Activated CD4-positive, alpha-beta memory T cell treated with anti-CD3 and anti-CD28 coated beads, Interleukin-2, amount 10 ng/mL, durations not matched to agents 7 days and 5 days (primary cell): ENCODE measurements around the gene ZMYND8. TPM values are rescaled to one million over a fixed set of nuclear protein-coding genes. Genes with fewer than 3 reads are reported as not detected.

Source experiments
- CTCF ChIA-PET: fragments of 350-600 bp; sonication (Branson Sonifier 250); formaldehyde crosslinking; loops from one replicate; lab custom pipeline; 2021; ENCODE audit warnings: antibody characterized with exemption, inconsistent platforms; lab: Charles Lee
- POLR2A ChIA-PET: fragments of 350-600 bp; sonication (Branson Sonifier 250); formaldehyde crosslinking; loops from one replicate; lab custom pipeline; 2021; ENCODE audit warnings: antibody characterized with exemption; lab: Charles Lee
- DNase-seq: peaks from one replicate; pipeline ENCODE4 v3.0.0-alpha.2; 2020
- H3K27ac Mint-ChIP-seq: one replicate; pipeline ENCODE4 v1.8.0; 2021; ENCODE audit warnings: mild to moderate bottlenecking, mixed read lengths
- H3K27me3 Mint-ChIP-seq: one replicate; pipeline ENCODE4 v1.8.0; 2021; ENCODE audit warnings: mixed read lengths
- H3K36me3 Mint-ChIP-seq: one replicate; pipeline ENCODE4 v1.8.0; 2021; ENCODE audit warnings: low read depth, mixed read lengths
- H3K4me1 Mint-ChIP-seq: one replicate; pipeline ENCODE4 v1.8.0; 2021; ENCODE audit warnings: mixed read lengths
- H3K4me3 Mint-ChIP-seq: one replicate; pipeline ENCODE4 v1.8.0; 2021; ENCODE audit warnings: mild to moderate bottlenecking, mixed read lengths
- H3K9me3 Mint-ChIP-seq: one replicate; pipeline ENCODE4 v1.8.0; 2021; ENCODE audit warnings: mixed read lengths
- total RNA-seq, 2 experiments: library from RNA; stranded (reverse); gene quantifications; one replicate each; pipeline ENCODE4 v1.2.3, GENCODE V29; 2021

Gene ZMYND8
- total RNA-seq, 2 experiments from 2014 or later, result 37.8 to 44.2 TPM

- H3K36me3 Mint-ChIP-seq, result peaks cover 56% of the 10 kb centered on the region
- no peaks in the 10 kb centered on the region for H3K27me3 Mint-ChIP-seq
- no peak for DNase-seq
- ChIA-PET CTCF (interaction anchor here (1.4 kb wide), 1 partner anchor 149 kb away, joined by 5 read pairs; no protein-coding TSS in a partner anchor), POLR2A (no interaction called here)
- H3K4me1 Mint-ChIP-seq, result no peaks in the 10 kb centered on the region
- no peak overlapping the region for H3K4me3 Mint-ChIP-seq
- H3K27ac Mint-ChIP-seq, result no peak overlapping the region
- H3K9me3 Mint-ChIP-seq, result no peaks in the 10 kb centered on the region
Observed at GRCh38 chr20:47235111-47235510, 121.4 kb downstream of the ZMYND8 start.

GRCh38 chr20:47233333-47234188, 122.9 kb downstream of the ZMYND8 start:
- CTCF ChIA-PET, result interaction anchor here (1.7 kb wide), 1 partner anchor 151 kb away, joined by 4 read pairs; no protein-coding TSS in a partner anchor
- no peaks in the 10 kb centered on the region for H3K4me1 Mint-ChIP-seq
- no peak overlapping the region for H3K4me3 Mint-ChIP-seq
- POLR2A ChIA-PET, result no interaction called here
- no peak overlapping the region for H3K27ac Mint-ChIP-seq
- H3K36me3 Mint-ChIP-seq, result peaks cover 48% of the 10 kb centered on the region
- DNase-seq, result no peak
- no peaks in the 10 kb centered on the region for H3K27me3 Mint-ChIP-seq
- no peaks in the 10 kb centered on the region for H3K9me3 Mint-ChIP-seq

- POLR2A ChIA-PET, result interaction anchor here (0.6 kb wide), 1 partner anchor 30 kb away, joined by 3 read pairs; no protein-coding TSS in a partner anchor
- H3K4me1 Mint-ChIP-seq, result no peaks in the 10 kb centered on the region
- H3K27ac Mint-ChIP-seq, result no peak overlapping the region
Observed at GRCh38 chr20:47232518-47232917, 124.0 kb downstream of the ZMYND8 start.

GRCh38 chr20:47231382-47232039, 125.0 kb downstream of the ZMYND8 start:
- no peak overlapping the region for H3K27ac Mint-ChIP-seq
- H3K4me3 Mint-ChIP-seq, result no peak overlapping the region
- no peaks in the 10 kb centered on the region for H3K4me1 Mint-ChIP-seq
- POLR2A ChIA-PET, result no interaction called here
- H3K27me3 Mint-ChIP-seq, result no peaks in the 10 kb centered on the region
- no peak for DNase-seq
- CTCF ChIA-PET, result interaction anchor here (1.5 kb wide), 1 partner anchor 153 kb away, joined by 3 read pairs; no protein-coding TSS in a partner anchor
- peaks cover 36% of the 10 kb centered on the region for H3K36me3 Mint-ChIP-seq
- no peaks in the 10 kb centered on the region for H3K9me3 Mint-ChIP-seq

More at GRCh38 chr20:47232518-47232917, 124.0 kb downstream of the ZMYND8 start:
- no peak overlapping the region for H3K4me3 Mint-ChIP-seq
- CTCF ChIA-PET, result interaction anchor here (1.7 kb wide), 1 partner anchor 152 kb away, joined by 4 read pairs; no protein-coding TSS in a partner anchor
- no peak for DNase-seq
- peaks cover 39% of the 10 kb centered on the region for H3K36me3 Mint-ChIP-seq
- no peaks in the 10 kb centered on the region for H3K27me3 Mint-ChIP-seq
- H3K9me3 Mint-ChIP-seq, result no peaks in the 10 kb centered on the region

GRCh38 chr20:47230811-47231256, 125.7 kb downstream of the ZMYND8 start:
- Mint-ChIP-seq H3K4me1 (peaks cover 3% of the 10 kb centered on the region), H3K4me3 (no peak overlapping the region), H3K9me3 (no peaks in the 10 kb centered on the region), H3K27me3 (no peaks in the 10 kb centered on the region), H3K27ac (no peak overlapping the region), H3K36me3 (peaks cover 36% of the 10 kb centered on the region)
- ChIA-PET POLR2A (no interaction called here), CTCF (interaction anchor here (1.5 kb wide), 1 partner anchor 153 kb away, joined by 3 read pairs; no protein-coding TSS in a partner anchor)
- DNase-seq, result no peak

- H3K36me3 Mint-ChIP-seq, result peaks cover 38% of the 10 kb centered on the region
- CTCF ChIA-PET, result interaction anchor here (0.6 to 2.1 kb wide), 2 partner anchors 127 to 155 kb away, joined by 3 to 4 read pairs; no protein-coding TSS in a partner anchor
- H3K27ac Mint-ChIP-seq, result no peak overlapping the region
- H3K4me3 Mint-ChIP-seq, result no peak overlapping the region
- H3K9me3 Mint-ChIP-seq, result no peaks in the 10 kb centered on the region
- no peak for DNase-seq
- peaks cover 3% of the 10 kb centered on the region for H3K4me1 Mint-ChIP-seq
- H3K27me3 Mint-ChIP-seq, result no peaks in the 10 kb centered on the region
- POLR2A ChIA-PET, result no interaction called here
Observed at GRCh38 chr20:47228654-47229053, 127.8 kb downstream of the ZMYND8 start.

- ChIA-PET CTCF (interaction anchor here (2.1 kb wide), 1 partner anchor 156 kb away, joined by 4 read pairs; no protein-coding TSS in a partner anchor), POLR2A (no interaction called here)
- no peak for DNase-seq
- H3K4me1 Mint-ChIP-seq, result peaks cover 5% of the 10 kb centered on the region
- H3K4me3 Mint-ChIP-seq, result no peak overlapping the region
- H3K36me3 Mint-ChIP-seq, result peaks cover 43% of the 10 kb centered on the region
- H3K9me3 Mint-ChIP-seq, result no peaks in the 10 kb centered on the region
- H3K27me3 Mint-ChIP-seq, result no peaks in the 10 kb centered on the region
- no peak overlapping the region for H3K27ac Mint-ChIP-seq
Observed at GRCh38 chr20:47227576-47227975, 128.9 kb downstream of the ZMYND8 start.

GRCh38 chr20:47227119-47227518, 129.4 kb downstream of the ZMYND8 start:
- DNase-seq, result no peak
- POLR2A ChIA-PET, result no interaction called here
- H3K4me1 Mint-ChIP-seq, result peaks cover 9% of the 10 kb centered on the region
- no peak overlapping the region for H3K27ac Mint-ChIP-seq
- H3K27me3 Mint-ChIP-seq, result no peaks in the 10 kb centered on the region
- H3K9me3 Mint-ChIP-seq, result no peaks in the 10 kb centered on the region
- CTCF ChIA-PET, result no interaction called here
- H3K36me3 Mint-ChIP-seq, result peaks cover 47% of the 10 kb centered on the region
- H3K4me3 Mint-ChIP-seq, result no peak overlapping the region

GRCh38 chr20:47225458-47225857, 131.0 kb downstream of the ZMYND8 start:
- DNase-seq, result no peak
- H3K27ac Mint-ChIP-seq, result no peak overlapping the region
- no peaks in the 10 kb centered on the region for H3K9me3 Mint-ChIP-seq
- ChIA-PET CTCF (interaction anchor here (0.7 to 5.0 kb wide), 2 partner anchors 158 to 945 kb away, joined by 4 to 35 read pairs; no protein-coding TSS in a partner anchor), POLR2A (no interaction called here)
- H3K36me3 Mint-ChIP-seq, result peaks cover 53% of the 10 kb centered on the region
- H3K4me3 Mint-ChIP-seq, result no peak overlapping the region
- H3K27me3 Mint-ChIP-seq, result no peaks in the 10 kb centered on the region
- H3K4me1 Mint-ChIP-seq, result peaks cover 16% of the 10 kb centered on the region

- peaks cover 16% of the 10 kb centered on the region for H3K4me1 Mint-ChIP-seq
- no peak overlapping the region for H3K4me3 Mint-ChIP-seq
- ChIA-PET POLR2A (no interaction called here), CTCF (interaction anchor here (1.9 to 5.0 kb wide), 2 partner anchors 48 to 159 kb away, joined by 4 to 35 read pairs; no protein-coding TSS in a partner anchor)
- no peak for DNase-seq
- no peak overlapping the region for H3K27ac Mint-ChIP-seq
- no peaks in the 10 kb centered on the region for H3K27me3 Mint-ChIP-seq
- peaks cover 58% of the 10 kb centered on the region for H3K36me3 Mint-ChIP-seq
- no peaks in the 10 kb centered on the region for H3K9me3 Mint-ChIP-seq
Observed at GRCh38 chr20:47224857-47225256, 131.6 kb downstream of the ZMYND8 start.

GRCh38 chr20:47224300-47224791, 132.2 kb downstream of the ZMYND8 start:
- DNase-seq, result no peak
- no peaks in the 10 kb centered on the region for H3K9me3 Mint-ChIP-seq
- POLR2A ChIA-PET, result no interaction called here
- H3K27ac Mint-ChIP-seq, result no peak overlapping the region
- peaks cover 16% of the 10 kb centered on the region for H3K4me1 Mint-ChIP-seq
- H3K4me3 Mint-ChIP-seq, result no peak overlapping the region
- H3K36me3 Mint-ChIP-seq, result peaks cover 61% of the 10 kb centered on the region
- no peaks in the 10 kb centered on the region for H3K27me3 Mint-ChIP-seq
- CTCF ChIA-PET, result interaction anchor here (1.9 to 5.0 kb wide), 2 partner anchors 48 to 159 kb away, joined by 4 to 35 read pairs; no protein-coding TSS in a partner anchor

- CTCF ChIA-PET, result interaction anchor here (1.2 to 5.0 kb wide), 3 partner anchors 46 to 160 kb away, joined by 3 to 35 read pairs (median 4); no protein-coding TSS in a partner anchor
- Mint-ChIP-seq H3K9me3 (no peaks in the 10 kb centered on the region), H3K4me3 (no peak overlapping the region), H3K27me3 (no peaks in the 10 kb centered on the region), H3K27ac (no peak overlapping the region), H3K4me1 (peaks cover 16% of the 10 kb centered on the region), H3K36me3 (peaks cover 61% of the 10 kb centered on the region)
- DNase-seq, result no peak
- POLR2A ChIA-PET, result no interaction called here
Observed at GRCh38 chr20:47223896-47224295, 132.6 kb downstream of the ZMYND8 start.
